Activated CD8-positive, alpha-beta memory T cell treated with anti-CD3 and anti-CD28 coated beads, Interleukin-2, amount 10 ng/mL, durations not matched to agents 7 days and 5 days (primary cell): Measurements from ENCODE around the gene PDE1C. TPM values are rescaled to one million over a fixed set of nuclear protein-coding genes. Genes with fewer than 3 reads are reported as not detected.

ENCODE experiments used
- ATAC-seq: fragments of 150-1000 bp; cut with Tn5 transposase; one replicate; pipeline ENCODE4 v1.10.0; 2021; ENCODE audit warnings: moderate library complexity
- CTCF ChIA-PET: fragments of 350-600 bp; sonication (Branson Sonifier 250); formaldehyde crosslinking; loops from one replicate; lab custom pipeline; 2021; ENCODE audit warnings: antibody characterized with exemption; lab: Charles Lee
- DNase-seq: peaks from one replicate; pipeline ENCODE4 v3.0.0-alpha.2; 2020
- H3K27ac Mint-ChIP-seq: one replicate; pipeline ENCODE4 v1.8.0; 2021; ENCODE audit warnings: mild to moderate bottlenecking, mixed read lengths
- H3K27me3 Mint-ChIP-seq: one replicate; pipeline ENCODE4 v1.8.0; 2021; ENCODE audit warnings: mixed read lengths
- H3K36me3 Mint-ChIP-seq: one replicate; pipeline ENCODE4 v1.8.0; 2021; ENCODE audit warnings: mild to moderate bottlenecking, mixed read lengths
- H3K4me1 Mint-ChIP-seq: one replicate; pipeline ENCODE4 v1.8.0; 2021; ENCODE audit warnings: mixed read lengths
- H3K4me3 Mint-ChIP-seq: one replicate; pipeline ENCODE4 v1.8.0; 2021; ENCODE audit warnings: mild to moderate bottlenecking, moderate library complexity, mixed read lengths
- H3K9me3 Mint-ChIP-seq: one replicate; pipeline ENCODE4 v1.8.0; 2022; ENCODE audit warnings: low read depth, mixed read lengths
- total RNA-seq, 2 experiments: library from RNA; stranded (reverse); gene quantifications; one replicate each; pipeline ENCODE4 v1.2.3, GENCODE V29; 2021

PDE1C gene
- total RNA-seq, 2 experiments from 2014 or later: not detected

DNA sequence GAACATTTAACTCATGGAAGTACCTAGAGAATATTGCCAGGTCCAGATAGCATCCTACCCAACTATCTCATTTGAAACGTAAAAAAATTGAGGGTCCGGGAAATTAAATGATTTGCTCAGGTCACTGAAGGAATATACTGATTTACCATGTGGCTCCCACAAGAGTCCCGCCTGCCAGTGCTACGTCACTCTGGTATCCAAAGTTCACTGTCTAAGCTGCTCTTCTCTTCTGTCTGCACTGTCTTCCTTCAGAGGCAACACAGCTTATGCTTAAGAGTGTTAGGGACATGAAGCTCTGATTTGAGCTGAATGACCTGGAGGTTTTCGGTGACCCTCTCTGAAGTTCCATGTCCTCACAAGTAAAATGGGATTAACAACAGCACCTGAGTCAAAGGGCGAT, 114.6 kb downstream of the PDE1C start:
- no peaks in the 10 kb centered on the region for H3K36me3 Mint-ChIP-seq
- ATAC-seq: no peak
- no peak for DNase-seq
- H3K9me3 Mint-ChIP-seq: no peaks in the 10 kb centered on the region
- no peaks in the 10 kb centered on the region for H3K27me3 Mint-ChIP-seq
- CTCF ChIA-PET: no interaction called here
- no peak overlapping the region for H3K27ac Mint-ChIP-seq
- no peaks in the 10 kb centered on the region for H3K4me1 Mint-ChIP-seq
- H3K4me3 Mint-ChIP-seq: no peak overlapping the region

DNA sequence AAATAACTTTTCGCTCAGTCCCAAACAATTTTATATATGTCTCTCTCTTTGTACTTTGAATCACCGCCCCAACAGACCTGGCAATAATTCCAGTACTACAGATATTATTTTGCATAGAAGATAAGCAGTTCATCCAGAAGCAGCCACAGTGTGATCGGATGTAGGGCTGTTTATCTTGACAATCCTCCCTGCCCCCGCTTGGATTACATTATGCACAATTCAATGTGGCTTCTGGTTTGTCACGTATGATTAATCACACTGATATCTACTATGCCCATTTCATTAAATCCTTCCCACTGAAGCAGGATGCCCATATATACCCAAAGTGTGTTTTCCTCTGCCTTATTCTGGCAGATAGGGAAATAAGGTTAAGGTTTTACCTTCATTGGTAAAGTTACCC, 115.2 kb downstream of the PDE1C start:
- CTCF ChIA-PET: no interaction called here
- H3K4me3 Mint-ChIP-seq: no peak overlapping the region

DNA sequence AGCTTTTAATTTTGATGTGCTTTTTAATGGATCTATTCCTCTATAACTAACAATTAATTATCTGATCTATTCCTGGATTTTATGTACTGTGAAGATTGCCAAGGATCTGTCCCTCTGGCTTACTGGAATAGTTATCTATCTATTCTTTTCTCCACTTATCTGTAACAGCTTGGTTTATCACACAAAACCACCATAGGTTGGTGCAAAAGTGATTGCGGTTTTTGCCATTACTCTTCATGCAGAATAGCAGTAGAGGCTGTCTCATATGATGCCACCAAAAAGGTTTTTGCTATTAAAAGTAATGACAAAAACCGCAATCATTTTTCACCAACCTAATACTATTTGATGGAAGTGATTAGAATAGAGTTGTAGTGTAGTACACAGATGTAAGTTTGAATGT, 115.7 kb downstream of the PDE1C start:
- H3K4me3 Mint-ChIP-seq: no peak overlapping the region
- H3K27me3 Mint-ChIP-seq: no peaks in the 10 kb centered on the region
- H3K36me3 Mint-ChIP-seq: no peaks in the 10 kb centered on the region
- ATAC-seq (no peak), DNase-seq (no peak)
- H3K9me3 Mint-ChIP-seq: peaks cover 3% of the 10 kb centered on the region
- CTCF ChIA-PET: no interaction called here
- H3K27ac Mint-ChIP-seq: no peak overlapping the region
- H3K4me1 Mint-ChIP-seq: peaks cover 4% of the 10 kb centered on the region

More for the DNA sequence above, 115.2 kb downstream of the PDE1C start:
- no peaks in the 10 kb centered on the region for H3K27me3 Mint-ChIP-seq
- peaks cover 3% of the 10 kb centered on the region for H3K9me3 Mint-ChIP-seq
- no peak overlapping the region for H3K27ac Mint-ChIP-seq
- no peaks in the 10 kb centered on the region for H3K36me3 Mint-ChIP-seq
- DNase-seq (no peak), ATAC-seq (no peak)
- peaks cover 4% of the 10 kb centered on the region for H3K4me1 Mint-ChIP-seq

DNA sequence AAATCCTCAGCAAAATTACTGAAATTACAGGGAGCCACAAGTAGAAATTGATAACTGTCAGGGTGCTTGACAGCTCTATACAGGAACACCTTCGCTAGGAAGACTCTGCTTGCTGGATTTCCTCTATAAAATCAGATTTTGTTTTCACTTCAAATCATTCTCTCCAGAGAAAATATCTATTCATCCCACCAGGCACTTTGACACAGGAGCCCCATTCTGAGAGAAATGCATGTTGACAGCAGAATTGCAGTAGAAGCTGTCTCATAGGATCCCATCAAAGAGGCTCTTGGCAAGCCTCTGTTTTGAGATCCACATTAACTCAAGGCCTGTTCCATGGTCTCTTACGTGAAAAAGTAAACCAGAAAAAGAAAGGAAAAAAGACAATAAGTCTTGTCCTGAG, 116.8 kb downstream of the PDE1C start:
- CTCF ChIA-PET: no interaction called here
- no peak for ATAC-seq
- H3K27ac Mint-ChIP-seq: no peak overlapping the region
- no peak overlapping the region for H3K4me3 Mint-ChIP-seq
- peaks cover 3% of the 10 kb centered on the region for H3K9me3 Mint-ChIP-seq
- peaks cover 4% of the 10 kb centered on the region for H3K4me1 Mint-ChIP-seq
- H3K27me3 Mint-ChIP-seq: no peaks in the 10 kb centered on the region
- no peaks in the 10 kb centered on the region for H3K36me3 Mint-ChIP-seq
- no peak for DNase-seq

DNA sequence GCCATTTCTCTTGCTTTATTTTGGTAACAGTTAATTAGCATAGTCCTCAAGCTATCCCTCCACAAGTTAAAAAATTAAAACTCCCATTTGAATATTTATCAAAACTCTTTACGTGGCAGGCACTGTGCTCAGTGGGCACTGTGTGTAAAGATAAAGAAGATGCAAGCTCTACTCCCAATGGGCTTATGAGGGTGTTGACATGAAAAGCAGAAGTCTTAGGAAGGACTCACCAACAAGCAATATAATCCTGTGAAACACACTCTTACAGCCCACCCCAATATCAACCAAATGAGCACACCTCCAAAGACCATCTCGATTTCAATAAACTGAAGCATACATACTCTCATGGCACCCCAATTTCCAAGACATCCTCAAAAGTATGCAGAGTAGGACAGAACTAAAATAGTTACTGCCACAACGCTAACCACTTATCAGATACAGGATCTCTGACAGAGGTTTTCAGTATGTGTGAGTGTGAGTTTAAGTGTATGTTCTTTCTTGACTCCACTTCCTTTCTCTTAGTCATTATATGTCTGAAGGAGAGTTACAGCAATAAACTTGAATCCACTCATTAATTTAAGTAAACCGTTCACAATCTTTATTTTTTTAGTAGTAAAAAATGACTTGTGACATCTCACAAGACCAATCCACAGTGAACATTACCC, 120.0 kb downstream of the PDE1C start:
- H3K27me3 Mint-ChIP-seq: no peaks in the 10 kb centered on the region
- no peaks in the 10 kb centered on the region for H3K36me3 Mint-ChIP-seq
- peaks cover 4% of the 10 kb centered on the region for H3K4me1 Mint-ChIP-seq
- ATAC-seq (no peak), DNase-seq (no peak)
- peaks cover 7% of the 10 kb centered on the region for H3K9me3 Mint-ChIP-seq
- CTCF ChIA-PET: no interaction called here
- no peak overlapping the region for H3K27ac Mint-ChIP-seq
- no peak overlapping the region for H3K4me3 Mint-ChIP-seq

DNA sequence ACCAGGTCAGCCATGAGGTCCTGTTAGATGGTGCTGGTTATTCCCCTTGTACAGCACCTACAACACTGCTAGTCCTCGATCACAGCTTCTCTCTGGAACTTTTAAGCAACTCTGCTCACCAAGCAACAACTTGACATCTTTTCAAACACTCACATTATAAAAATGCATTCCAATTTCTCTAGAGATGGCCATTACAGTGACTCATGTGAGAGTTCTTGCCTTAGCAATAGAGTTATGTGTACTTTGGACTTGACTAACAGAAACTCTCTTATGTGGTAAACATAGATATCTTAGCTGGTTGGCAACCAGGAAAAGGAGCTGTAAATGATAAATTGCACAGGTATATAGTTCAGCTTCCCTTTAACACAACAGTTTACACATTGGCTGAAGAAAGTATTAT, 122.2 kb downstream of the PDE1C start:
- ATAC-seq (no peak), DNase-seq (no peak)
- H3K36me3 Mint-ChIP-seq: no peaks in the 10 kb centered on the region
- H3K27me3 Mint-ChIP-seq: no peaks in the 10 kb centered on the region
- no peak overlapping the region for H3K27ac Mint-ChIP-seq
- H3K9me3 Mint-ChIP-seq: peaks cover 7% of the 10 kb centered on the region
- CTCF ChIA-PET: no interaction called here
- peaks cover 4% of the 10 kb centered on the region for H3K4me1 Mint-ChIP-seq
- H3K4me3 Mint-ChIP-seq: no peak overlapping the region

DNA sequence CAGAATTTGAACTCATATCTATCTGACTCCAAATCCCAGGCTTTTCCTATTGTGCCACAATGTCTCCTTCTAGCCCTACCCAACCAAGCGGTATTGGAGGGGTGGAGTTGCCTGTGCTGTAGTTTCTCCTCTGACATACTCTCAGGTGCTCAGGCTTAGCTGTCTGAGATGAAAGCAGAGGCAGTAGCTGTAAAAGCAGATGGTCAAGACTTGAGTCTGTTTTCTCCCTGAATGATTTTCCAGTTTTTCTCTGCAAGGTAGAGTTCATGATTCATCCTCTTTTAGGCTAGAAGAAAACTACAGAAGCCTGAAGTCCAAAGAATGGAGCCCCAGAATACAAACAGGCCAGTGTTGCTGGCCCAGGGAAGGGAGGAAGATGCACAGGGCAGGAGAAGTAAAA, 130.0 kb downstream of the PDE1C start:
- DNase-seq: no peak
- CTCF ChIA-PET: no interaction called here
- no peaks in the 10 kb centered on the region for H3K36me3 Mint-ChIP-seq
- no peak overlapping the region for H3K27ac Mint-ChIP-seq
- peaks cover 5% of the 10 kb centered on the region for H3K9me3 Mint-ChIP-seq
- H3K4me3 Mint-ChIP-seq: no peak overlapping the region
- H3K4me1 Mint-ChIP-seq: no peaks in the 10 kb centered on the region
- no peaks in the 10 kb centered on the region for H3K27me3 Mint-ChIP-seq
- ATAC-seq: no peak

DNA sequence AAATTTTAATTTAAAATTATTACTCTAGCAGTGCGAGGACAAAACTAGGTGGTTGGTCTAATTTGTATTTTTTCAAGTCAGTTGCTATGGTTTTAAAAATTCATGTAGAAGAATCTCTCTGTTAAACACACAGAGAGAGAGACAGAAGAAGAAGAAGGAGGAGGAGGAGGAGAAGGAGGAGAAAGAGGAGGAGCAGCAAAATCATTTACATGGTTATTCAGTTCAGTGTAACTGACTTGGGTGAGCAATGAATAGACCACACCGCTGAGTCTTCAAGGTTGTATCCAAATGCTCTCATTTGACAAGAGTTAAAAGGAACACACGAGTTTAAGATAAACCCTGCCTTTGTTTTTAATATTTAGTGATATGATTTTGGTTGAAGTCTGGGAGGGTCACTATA, 131.1 kb downstream of the PDE1C start:
- Mint-ChIP-seq H3K27me3 (no peaks in the 10 kb centered on the region), H3K4me1 (no peaks in the 10 kb centered on the region), H3K4me3 (no peak overlapping the region), H3K27ac (no peak overlapping the region), H3K36me3 (no peaks in the 10 kb centered on the region), H3K9me3 (peaks cover 5% of the 10 kb centered on the region)
- DNase-seq: no peak
- no peak for ATAC-seq
- CTCF ChIA-PET: no interaction called here

DNA sequence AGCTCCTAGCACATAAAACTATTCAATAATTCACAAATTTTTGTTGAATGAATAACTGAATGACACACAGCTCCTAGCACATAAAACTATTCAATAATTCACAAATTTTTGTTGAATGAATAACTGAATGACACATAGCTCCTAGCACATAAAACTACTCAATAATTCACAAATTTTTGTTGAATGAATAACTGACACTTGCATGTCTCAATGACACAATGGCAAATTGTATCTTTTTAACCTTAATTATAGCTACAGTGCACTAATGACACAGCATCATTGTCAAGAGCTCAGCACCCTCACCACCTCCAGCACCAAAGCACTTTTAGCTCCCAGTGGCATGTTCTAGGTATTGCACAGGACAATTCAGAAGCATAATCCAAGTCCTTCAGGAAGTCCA, 131.6 kb downstream of the PDE1C start:
- CTCF ChIA-PET: no interaction called here
- no peaks in the 10 kb centered on the region for H3K4me1 Mint-ChIP-seq
- H3K36me3 Mint-ChIP-seq: no peaks in the 10 kb centered on the region
- H3K27ac Mint-ChIP-seq: no peak overlapping the region
- H3K9me3 Mint-ChIP-seq: peaks cover 5% of the 10 kb centered on the region
- ATAC-seq (no peak), DNase-seq (no peak)
- H3K4me3 Mint-ChIP-seq: no peak overlapping the region
- no peaks in the 10 kb centered on the region for H3K27me3 Mint-ChIP-seq

DNA sequence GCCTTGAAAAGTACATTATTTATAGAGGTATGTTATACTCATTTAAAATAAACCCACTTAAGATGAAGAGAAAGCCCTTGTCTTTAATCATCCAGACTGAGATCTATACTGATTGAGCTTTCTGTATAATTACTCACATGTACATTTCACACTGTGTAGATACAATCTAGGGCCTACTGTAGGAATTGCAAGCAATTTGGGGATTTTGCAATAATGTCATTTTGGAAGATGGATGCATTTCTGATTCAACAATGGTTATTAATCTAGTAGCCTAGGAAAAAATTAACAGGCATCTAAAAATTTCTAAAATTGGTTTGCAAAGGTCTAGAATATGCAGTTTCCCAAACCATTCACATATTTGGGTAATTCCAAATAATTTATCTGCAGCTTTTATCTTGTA, 132.2 kb downstream of the PDE1C start:
- Mint-ChIP-seq H3K27ac (no peak overlapping the region), H3K4me3 (no peak overlapping the region), H3K27me3 (no peaks in the 10 kb centered on the region), H3K4me1 (no peaks in the 10 kb centered on the region), H3K9me3 (peaks cover 5% of the 10 kb centered on the region), H3K36me3 (no peaks in the 10 kb centered on the region)
- CTCF ChIA-PET: no interaction called here
- no peak for ATAC-seq
- no peak for DNase-seq

DNA sequence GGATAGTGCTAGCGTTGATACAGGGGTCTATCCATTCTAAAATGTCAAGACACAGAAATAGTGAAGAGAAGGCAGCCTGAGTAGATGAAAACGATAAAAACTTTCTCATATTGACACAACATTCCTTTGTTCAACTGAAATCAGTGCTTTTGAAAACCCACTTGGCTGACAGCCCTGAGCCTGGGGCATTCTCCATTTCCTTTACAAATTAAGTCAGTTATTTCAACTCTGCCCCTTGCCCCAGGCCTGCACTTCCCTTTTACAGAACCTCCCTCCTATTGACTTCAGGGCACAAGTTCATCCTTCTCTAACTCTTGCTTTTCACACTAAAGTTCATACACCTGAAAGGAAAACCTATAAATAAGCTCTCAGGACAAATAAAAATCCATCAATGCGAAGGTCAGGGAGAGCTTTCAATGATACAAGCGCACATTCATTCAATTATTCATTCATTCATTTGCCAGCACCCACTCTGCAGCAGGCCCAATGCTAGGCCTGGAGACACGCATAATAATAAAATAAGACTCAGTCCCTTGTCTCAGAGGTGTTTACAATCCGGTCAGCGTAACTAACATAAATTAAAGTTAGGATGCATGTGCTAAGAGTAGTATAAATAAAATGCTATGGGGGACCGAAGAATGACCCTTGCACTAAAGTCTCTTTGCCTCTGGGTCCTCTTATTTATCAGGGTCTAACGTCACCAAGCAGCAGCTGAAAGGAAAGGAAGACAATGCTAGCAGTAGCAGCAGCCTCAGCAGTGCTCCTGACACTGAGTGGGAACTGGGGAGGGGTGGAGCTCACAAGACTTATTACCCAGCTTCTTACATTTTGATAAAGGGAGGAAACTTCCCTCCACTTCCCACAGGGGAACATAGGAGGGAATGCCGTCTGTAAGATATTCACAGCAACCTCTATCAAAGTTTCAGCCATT, 134.8 kb downstream of the PDE1C start:
- H3K9me3 Mint-ChIP-seq: no peaks in the 10 kb centered on the region
- no peaks in the 10 kb centered on the region for H3K27me3 Mint-ChIP-seq
- no peaks in the 10 kb centered on the region for H3K36me3 Mint-ChIP-seq
- no peak for ATAC-seq
- H3K4me1 Mint-ChIP-seq: no peaks in the 10 kb centered on the region
- no peak overlapping the region for H3K4me3 Mint-ChIP-seq
- H3K27ac Mint-ChIP-seq: no peak overlapping the region
- no peak for DNase-seq
- CTCF ChIA-PET: no interaction called here

DNA sequence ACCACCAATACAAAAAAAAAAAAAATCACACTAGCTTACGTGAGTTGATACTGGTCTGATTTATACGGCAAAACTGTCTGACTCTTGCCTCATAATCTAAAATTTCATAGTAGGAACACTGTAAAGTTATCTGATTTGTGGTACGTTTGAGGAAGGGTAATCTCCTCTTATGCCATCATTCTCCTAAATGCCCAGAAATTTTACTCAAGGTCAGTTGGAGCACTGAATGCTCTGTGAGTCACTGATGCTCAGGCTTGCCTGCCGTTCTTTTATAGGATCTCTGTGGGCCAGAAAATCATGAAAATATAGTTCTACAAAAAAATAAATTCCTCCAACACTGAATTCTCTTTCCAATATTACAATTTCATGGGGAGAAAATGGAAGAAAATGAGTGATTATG, 135.7 kb downstream of the PDE1C start:
- Mint-ChIP-seq H3K27me3 (no peaks in the 10 kb centered on the region), H3K9me3 (no peaks in the 10 kb centered on the region)

DNA sequence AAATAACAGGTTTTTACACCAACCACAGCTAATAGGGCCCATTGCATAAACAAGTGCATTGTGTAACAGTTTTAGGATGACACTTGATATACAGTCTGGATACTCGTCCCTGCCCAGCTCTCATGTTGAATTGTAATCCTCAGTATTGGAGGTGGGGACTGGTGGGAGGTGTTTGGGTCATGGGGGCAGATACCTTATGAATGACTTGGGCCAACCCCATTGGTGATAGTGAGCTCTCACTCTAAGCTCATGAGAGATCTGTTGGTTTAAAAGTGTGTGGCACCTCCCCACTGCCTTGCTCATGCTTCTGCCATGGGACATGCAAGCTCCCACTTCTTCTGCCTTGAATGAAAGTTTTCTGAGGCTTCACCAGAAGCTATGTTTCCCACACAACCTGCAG, 136.7 kb downstream of the PDE1C start:
- H3K9me3 Mint-ChIP-seq: no peaks in the 10 kb centered on the region
- ATAC-seq (no peak), DNase-seq (no peak)
- no peaks in the 10 kb centered on the region for H3K4me1 Mint-ChIP-seq
- no peak overlapping the region for H3K27ac Mint-ChIP-seq
- no peaks in the 10 kb centered on the region for H3K27me3 Mint-ChIP-seq
- no peaks in the 10 kb centered on the region for H3K36me3 Mint-ChIP-seq
- CTCF ChIA-PET: no interaction called here
- no peak overlapping the region for H3K4me3 Mint-ChIP-seq

More for the DNA sequence above, 135.7 kb downstream of the PDE1C start:
- H3K4me3 Mint-ChIP-seq: no peak overlapping the region
- no peak for DNase-seq
- H3K4me1 Mint-ChIP-seq: no peaks in the 10 kb centered on the region
- no peak for ATAC-seq
- CTCF ChIA-PET: no interaction called here
- no peak overlapping the region for H3K27ac Mint-ChIP-seq
- H3K36me3 Mint-ChIP-seq: no peaks in the 10 kb centered on the region

DNA sequence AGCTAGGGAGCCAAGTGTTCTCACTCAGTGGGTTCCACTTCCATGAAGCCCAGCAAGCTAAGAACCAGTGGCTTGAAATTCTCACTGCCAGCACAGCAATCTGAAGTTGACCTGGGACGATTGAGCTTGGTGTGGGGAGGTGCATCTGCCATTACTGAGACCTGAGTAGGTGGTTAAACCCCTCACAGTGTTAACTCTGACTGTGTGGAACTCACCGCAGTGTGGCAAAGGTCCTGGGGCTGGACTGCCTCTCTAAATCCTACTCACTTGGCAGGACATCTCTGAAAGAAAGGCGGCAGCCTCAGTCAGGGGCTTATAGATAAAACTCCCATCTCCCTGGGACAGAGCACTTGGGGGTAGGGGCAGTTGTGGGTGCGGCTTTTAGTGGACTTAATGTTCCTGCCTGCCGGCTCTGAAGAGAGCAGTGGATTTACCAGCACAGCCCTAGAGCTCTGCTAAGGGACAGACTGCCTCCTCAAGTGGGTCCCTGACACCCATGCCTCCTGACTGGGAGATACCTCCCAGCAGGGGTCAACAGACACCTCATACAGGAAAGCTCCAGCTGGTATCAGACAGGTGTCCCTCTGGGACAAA, 143.1 kb downstream of the PDE1C start:
- H3K27me3 Mint-ChIP-seq: no peaks in the 10 kb centered on the region
- H3K4me1 Mint-ChIP-seq: no peaks in the 10 kb centered on the region
- CTCF ChIA-PET: no interaction called here
- no peaks in the 10 kb centered on the region for H3K36me3 Mint-ChIP-seq
- no peaks in the 10 kb centered on the region for H3K9me3 Mint-ChIP-seq
- H3K27ac Mint-ChIP-seq: no peak overlapping the region
- ATAC-seq (no peak), DNase-seq (no peak)
- no peak overlapping the region for H3K4me3 Mint-ChIP-seq
